Medulla oblongata (tissue), 1 donor: ENCODE results near the gene EEF1AKMT3.
A peak's percentile ranks its signal among the peaks of the same experiment; 100 is the strongest.

Experiments used
- DNase-seq: peaks from one replicate; pipeline ENCODE4 v3.0.0-alpha.2; 2015; ENCODE audit errors: extremely low spot score

Gene EEF1AKMT3

DNA sequence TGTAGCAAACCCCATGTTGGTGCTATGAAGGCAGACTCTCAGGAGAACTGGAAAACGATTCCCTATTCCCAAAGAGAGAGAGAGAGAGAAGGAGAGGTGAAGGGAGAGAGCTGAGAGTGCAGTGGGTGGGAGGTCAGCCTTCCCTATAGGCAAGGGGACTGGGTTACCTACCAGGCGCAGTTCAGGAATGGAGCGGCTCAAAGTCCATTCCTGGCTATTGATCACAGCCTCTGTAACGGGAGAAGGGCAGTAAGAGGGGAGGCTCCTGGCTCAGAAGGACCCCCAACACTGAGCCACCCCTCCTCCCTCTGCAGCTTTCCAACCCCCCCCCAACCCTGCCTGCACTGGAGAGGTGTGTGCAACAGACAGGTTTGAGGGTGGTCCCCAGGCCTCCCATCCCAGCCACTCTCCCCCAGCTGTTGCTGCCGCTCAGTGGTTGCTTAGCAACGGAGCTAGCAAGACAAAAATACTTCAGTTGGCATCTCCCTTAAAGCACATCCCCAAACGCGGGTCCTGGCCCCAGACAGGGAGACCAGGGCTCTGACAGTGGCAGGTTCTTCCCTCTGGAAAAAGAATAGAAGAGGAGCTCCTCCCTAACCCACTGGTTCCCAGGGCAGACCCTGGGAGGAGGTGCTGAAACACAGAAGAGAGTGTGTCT, 37.1 kb upstream of the EEF1AKMT3 start:
- DNase-seq, result no peak

- DNase-seq, result peak; percentile 42
Measured at GRCh38 chr12:57735952-57736740, 36.3 kb upstream of the EEF1AKMT3 start.

- no peak for DNase-seq
Measured at GRCh38 chr12:57736741-57737466, 35.5 kb upstream of the EEF1AKMT3 start.

DNA sequence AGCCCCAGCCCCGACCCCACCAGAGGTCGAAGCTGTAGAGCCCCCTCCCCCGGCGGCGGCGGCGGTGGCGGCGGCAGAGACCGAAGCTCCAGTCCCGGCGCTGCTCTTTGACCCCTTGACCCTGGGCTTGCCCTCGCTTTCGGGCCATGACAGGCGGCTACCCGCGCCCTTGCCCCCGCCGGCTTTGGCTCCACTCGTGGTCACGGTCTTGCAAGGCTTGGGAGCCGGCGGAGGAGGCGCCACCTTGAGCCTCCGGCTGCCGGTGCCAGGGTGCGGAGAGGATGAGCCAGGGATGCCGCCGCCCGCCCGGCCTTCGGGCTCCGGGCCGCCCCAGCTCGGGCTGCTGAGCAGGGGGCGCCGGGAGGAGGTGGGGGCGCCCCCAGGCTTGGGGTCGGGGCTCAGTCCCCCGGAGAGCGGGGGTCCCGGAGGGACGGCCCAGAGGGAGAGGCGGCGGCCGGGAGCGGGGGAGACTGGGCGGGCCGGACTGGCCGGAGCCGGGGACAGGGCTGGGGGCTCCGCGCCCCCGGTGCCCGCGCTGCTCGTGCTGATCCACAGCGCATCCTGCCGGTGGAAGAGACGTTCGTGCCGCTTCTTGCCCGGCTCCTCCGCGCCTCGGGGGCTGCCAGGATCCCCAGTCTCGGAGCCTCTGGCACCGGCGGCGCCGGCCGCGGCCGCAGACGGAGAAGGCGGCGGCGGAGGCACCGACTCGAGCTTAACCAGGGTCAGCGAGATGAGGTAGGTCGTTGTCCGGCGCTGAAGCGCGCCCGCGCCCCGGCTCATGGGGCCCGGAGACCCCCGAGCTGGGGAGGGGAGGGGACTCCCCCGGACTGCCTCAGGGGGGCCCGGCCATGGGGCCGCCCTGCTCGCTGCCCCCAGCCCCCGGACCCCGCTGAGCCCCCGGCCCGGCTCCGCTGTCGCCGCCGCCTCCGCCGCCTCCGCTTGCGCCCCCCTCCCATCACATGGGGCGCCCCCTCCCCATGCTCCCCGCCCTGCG, 34.6 kb upstream of the EEF1AKMT3 start:
- no peak for DNase-seq

DNA sequence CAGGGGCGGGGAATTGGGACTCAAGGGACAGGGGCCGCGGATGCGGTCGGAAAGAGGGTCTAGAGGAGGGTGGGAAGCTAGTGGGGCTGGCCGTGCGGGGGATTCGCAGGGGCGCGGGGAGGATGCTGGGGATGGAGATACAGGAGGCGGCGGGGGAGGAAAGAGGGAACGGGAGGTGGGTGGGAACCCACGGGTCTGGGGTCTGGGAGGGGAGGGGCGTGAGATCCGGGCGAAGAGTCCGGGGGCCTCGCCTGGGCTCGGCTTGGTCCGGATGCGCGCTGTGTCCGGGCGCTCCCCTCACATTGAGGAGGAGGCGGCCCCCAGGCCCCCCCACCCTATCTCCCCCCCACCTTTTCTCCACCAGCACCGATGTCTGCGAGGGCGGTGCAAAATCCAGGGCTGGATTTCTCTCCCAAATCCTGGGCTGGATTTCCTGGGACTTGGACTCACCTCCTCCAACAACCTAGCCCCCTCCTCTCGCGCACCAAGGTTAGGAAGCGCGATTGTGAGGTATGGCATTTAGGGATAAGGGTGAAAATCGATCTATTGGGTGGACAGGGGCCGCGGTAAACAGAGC, 33.7 kb upstream of the EEF1AKMT3 start, which contains the start of gene AGAP2:
Gene AGAP2, minus strand, starts transcription at position 82 of the 577 bp plus-strand sequence. CDS start 496 bp downstream, outside the sequence.
- no peak for DNase-seq

- no peak for DNase-seq
Measured at GRCh38 chr12:57739387-57739786, 33.0 kb upstream of the EEF1AKMT3 start.

DNA sequence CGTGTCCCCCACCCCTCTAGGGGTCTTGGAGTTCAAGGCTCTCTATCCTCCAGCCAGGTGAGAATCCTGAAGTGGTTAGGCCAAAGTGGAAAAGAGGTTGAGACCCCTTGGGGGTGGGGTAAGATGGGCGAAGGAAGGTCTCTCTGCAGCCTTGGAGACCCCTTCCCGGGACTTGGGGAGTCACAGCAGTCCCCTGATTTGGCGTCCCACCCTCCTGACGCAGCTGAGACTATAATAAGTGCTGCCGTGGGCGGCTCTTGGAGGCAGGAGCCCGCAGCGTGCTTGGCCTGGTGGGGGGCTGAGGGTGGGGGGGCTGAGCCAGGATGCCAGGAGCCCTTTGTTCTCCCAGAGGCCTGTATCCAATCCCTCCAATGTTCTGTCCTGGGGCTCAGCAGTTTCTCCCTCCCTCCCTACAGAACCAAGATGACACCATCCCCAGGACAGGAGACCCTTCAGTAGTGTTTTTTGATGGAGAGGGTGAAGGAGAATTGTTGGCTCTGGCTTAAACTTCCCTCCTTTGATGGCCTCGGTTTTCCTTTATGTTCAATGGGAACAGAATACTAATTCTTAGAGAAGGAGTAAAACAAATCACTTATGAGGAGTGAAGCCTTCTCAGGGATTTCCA, 32.4 kb upstream of the EEF1AKMT3 start:
- DNase-seq, result no peak

DNA sequence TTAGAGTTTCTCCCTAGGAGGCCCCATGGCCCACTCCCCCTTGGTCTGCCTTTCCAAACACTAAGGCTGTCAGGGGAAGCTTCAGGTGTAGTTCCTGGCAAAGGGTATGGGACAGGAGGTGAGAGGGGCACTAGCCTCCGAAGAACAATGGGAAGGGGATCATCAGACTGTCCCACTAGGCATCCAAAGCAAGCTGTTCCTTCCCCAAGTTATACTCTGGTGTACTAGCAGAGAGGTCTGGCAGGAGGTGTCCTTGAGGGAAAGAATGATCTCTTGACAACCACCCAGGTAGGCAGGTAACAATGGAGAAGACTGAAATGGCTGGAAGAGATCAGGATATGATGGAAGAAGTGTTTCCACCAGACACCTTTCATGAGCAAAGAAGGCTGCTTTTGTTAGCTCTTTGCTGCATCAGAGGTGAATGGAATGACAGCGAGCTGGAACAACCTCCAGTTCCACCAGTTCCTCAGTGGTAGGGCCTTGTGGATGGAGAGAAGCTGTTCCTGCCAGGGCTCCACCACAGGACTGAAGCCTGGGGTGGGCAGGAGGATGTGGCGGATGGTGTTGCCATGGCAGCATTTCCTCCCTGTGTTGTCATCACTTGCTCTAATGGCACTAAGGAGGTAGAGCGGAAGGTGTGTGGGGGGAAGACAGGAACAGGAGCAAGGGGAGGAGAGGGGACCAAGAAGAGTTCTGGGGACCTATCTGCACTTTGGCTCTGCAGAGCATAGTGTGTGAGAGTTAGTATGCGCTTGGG, 31.6 kb upstream of the EEF1AKMT3 start:
- DNase-seq, result no peak

GRCh38 chr12:57741413-57741789, 31.0 kb upstream of the EEF1AKMT3 start:
- DNase-seq, result no peak

- no peak for DNase-seq
Measured at GRCh38 chr12:57741844-57742738, 30.3 kb upstream of the EEF1AKMT3 start.

DNA sequence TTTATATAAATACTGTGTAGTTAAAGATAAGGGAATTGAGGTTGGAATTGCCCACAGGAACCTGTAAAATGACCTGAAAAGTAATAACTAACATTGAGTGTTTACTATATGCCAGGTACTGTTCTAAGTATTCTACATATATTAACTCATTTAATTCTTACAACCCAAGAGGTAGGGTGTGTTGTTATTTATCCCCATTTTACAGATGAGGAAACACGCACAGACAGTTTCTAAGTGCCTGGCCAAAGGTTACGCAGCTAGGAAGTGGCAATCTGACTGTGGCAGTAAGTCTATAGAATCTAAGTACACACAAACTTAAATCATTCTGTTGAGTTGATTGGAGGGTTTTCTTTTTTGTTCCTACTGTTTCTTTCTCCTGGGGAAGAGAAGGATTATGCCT, 28.6 kb upstream of the EEF1AKMT3 start:
- no peak for DNase-seq

DNA sequence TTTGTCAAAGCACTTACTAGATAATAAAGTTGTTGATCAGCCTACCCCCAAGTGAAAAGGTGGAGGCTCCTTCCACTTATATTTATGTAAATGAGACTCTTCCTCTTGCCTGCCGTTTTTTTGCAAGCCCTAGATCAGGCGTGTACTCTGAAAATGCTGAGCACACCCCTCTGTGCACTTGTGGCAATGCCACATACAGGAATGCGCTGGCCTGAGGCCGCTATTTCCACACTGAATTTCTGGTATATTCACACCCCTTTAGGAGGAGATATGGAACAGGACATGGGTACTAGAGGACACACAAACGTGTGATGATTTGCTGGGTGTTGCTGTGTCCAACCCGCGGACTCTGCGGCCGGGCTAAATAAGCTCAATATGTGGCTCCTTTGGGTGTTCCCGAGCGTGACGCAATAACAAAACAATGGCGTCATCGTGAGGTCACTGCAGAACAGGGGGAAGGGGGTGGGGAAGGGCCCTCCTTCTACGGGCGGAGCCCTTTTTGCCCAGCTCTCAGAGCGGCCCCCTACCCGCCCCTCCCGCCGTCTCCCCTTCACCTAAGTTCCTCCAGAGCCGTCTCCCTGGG, 28.1 kb upstream of the EEF1AKMT3 start:
- no peak for DNase-seq

GRCh38 chr12:57744777-57745484, 27.5 kb upstream of the EEF1AKMT3 start, which contains the start of gene TSPAN31:
TSS of gene TSPAN31 (plus strand) at chr12:57745039. CDS start at chr12:57745155, 116 bp downstream.
- peak; percentile 99 for DNase-seq

DNA sequence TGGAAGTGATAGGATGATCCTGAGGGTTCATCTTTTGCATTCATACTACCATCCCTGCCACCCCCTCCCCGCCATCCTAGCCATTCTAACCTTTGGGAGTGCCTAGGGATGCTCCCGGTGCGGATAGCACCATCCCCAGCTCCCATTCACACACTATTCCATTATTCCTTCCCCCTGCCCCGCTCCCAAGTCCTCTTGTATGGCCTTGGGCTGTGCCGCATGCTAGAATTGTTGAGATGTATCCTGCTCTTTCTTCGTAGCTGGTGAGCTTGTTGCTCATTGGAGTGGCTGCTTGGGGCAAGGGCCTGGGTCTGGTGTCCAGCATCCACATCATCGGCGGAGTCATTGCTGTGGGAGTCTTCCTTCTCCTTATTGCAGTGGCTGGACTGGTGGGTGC, 26.9 kb upstream of the EEF1AKMT3 start:
- DNase-seq, result no peak

DNA sequence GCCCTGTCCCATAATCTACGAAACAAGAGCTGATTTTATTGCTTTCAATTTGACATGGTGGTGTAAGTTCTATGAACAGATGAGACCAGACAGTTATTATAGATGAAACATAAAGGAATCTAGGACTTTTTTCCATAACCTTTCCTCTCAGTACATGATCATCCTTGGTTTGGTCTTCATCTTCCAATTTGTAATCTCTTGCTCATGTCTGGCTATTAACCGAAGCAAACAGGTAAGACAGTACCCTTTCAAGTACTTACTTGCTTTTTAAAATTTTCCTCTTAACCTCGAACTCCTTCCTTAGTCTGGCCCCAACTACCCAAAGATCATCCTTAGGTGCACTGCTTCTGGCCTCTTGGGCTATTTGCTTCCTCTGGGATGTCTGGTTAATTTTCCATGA, 26.4 kb upstream of the EEF1AKMT3 start:
- DNase-seq, result no peak

GRCh38 chr12:57749061-57749460, 23.4 kb upstream of the EEF1AKMT3 start:
- DNase-seq, result no peak

GRCh38 chr12:57750561-57751431, 21.6 kb upstream of the EEF1AKMT3 start:
- DNase-seq, result no peak
